Choroid plexus epithelial cell (primary cell): ENCODE results near the gene IL1R2.
A peak's percentile ranks its signal among the peaks of the same experiment; 100 is the strongest.

Source experiments
- DNase-seq: peaks from one replicate; pipeline ENCODE4 v3.0.0-alpha.2; 2010; ENCODE audit warnings: low read depth
- H3K4me3 ChIP-seq: 2 replicates; pipeline ENCODE4 v1.5.1; 2011; ENCODE audit warnings: low read depth, mild to moderate bottlenecking, control low read depth, low read length, moderate library complexity
- TF ChIP-seq, protein P1 (sequence below): conservative IDR thresholded peaks from 2 replicates; pipeline ENCODE4 v1.5.1; 2011; ENCODE audit warnings: low read depth, mild to moderate bottlenecking, control low read depth, inconsistent platforms, low read length, moderate library complexity

Gene IL1R2

DNA sequence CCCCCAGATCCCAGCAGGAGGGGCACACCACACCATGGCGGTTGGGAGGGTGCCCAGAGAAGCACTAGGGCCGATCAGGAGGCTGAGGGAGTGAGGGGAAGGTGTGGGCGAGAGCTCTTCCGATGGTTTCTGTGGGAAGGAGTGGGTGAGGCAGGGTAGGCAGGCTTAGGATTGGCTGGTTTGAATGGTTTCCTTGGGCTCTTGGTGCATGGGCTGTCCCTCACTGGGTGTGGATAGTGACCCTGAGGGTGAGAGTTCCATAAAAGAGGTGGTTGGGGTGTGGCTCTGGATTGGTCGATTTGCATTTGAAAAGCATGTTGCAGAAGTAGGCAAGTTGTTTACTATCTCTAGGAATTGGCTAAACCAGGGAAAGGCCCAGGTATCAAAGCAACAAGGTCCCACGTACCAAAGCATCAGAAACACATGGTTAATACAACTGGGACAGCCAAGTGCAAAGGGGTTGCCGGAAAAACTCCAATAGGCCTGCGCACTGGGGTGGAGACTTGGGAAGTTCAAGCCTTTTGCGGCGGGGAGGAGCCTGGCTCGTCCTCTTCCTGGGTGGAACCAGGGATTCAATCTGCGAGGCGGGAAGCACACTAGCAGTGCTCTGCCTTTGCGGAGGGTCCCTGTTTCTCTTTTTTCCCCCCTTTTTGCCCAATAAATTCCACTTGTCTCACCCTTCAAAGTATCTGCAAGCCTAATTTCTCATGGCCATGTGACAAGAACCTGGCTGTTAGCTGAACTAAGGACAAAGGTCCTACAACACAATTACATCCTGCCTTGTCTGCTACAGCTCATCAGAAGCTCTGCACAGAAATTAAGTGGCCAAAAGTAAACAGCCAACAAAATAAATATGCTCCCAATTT, 43.2 kb downstream of the IL1R2 start:
- no peak overlapping the region for H3K4me3 ChIP-seq
- TF ChIP-seq, protein P1, sequence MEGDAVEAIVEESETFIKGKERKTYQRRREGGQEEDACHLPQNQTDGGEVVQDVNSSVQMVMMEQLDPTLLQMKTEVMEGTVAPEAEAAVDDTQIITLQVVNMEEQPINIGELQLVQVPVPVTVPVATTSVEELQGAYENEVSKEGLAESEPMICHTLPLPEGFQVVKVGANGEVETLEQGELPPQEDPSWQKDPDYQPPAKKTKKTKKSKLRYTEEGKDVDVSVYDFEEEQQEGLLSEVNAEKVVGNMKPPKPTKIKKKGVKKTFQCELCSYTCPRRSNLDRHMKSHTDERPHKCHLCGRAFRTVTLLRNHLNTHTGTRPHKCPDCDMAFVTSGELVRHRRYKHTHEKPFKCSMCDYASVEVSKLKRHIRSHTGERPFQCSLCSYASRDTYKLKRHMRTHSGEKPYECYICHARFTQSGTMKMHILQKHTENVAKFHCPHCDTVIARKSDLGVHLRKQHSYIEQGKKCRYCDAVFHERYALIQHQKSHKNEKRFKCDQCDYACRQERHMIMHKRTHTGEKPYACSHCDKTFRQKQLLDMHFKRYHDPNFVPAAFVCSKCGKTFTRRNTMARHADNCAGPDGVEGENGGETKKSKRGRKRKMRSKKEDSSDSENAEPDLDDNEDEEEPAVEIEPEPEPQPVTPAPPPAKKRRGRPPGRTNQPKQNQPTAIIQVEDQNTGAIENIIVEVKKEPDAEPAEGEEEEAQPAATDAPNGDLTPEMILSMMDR: no peak
- no peak for DNase-seq

DNA sequence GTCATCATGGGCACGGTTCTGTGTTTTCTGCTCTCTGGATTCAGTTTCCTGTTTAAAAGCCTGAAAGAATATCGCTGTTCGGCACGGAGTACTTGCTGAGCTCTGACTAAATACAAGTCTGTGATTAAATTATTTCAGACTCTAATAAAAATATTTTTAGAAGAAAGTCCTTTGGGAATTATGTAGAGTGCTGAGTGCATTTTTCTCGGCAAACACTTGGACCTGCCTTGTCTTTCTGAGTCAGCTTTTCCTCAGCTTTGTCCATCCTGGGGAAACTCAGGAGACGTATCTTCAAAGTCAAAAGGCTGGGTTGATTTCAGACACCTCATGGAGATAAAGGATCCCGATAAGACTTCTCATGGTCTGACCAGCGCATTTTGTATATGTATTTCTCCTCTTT, 45.9 kb downstream of the IL1R2 start:
- TF ChIP-seq, protein P1: no peak
- peak; percentile 68 for DNase-seq
- H3K4me3 ChIP-seq: no peak overlapping the region

DNA sequence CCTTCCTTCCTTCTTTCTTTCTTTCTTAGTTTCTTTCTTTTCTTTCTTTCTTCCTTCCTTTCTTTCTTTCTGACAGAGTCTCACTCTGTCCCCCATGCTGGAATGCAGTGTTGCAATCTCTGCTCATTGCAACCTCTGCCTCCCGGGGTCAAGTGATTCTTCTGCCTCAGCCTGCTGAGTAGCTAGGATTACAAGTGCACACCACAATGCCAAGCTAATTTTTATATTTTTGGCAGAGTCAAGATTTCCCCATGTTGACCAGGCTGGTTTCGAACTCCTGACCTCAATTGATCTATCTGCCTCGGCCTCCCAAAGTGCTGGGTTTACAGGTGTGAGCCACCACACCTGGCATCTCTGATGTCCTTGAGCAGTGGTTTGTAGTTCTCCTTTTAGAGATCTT, 48.5 kb downstream of the IL1R2 start:
- no peak overlapping the region for H3K4me3 ChIP-seq
- TF ChIP-seq, protein P1: no peak
- DNase-seq: peak; percentile 53

DNA sequence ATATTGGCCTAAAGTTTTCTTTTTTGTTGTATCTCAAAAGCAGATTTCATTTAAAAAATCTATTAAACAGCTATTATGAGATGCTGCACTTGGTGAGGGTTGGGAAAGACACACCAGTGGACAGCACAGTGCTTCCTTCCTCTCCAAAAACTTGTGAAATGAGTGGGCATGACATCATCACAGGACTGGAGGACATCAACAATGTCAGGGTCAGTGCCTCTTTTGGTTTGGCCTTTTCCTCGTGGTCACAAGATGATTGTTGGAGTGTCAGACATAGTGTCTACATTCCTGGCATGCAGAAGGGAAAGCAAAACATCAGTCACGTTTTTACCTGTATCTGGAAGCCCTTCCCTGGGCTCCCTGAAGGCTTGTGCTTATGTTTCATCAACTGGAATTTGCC, 49.6 kb downstream of the IL1R2 start:
- DNase-seq: peak; percentile 90
- H3K4me3 ChIP-seq: no peak overlapping the region
- TF ChIP-seq, protein P1: no peak

DNA sequence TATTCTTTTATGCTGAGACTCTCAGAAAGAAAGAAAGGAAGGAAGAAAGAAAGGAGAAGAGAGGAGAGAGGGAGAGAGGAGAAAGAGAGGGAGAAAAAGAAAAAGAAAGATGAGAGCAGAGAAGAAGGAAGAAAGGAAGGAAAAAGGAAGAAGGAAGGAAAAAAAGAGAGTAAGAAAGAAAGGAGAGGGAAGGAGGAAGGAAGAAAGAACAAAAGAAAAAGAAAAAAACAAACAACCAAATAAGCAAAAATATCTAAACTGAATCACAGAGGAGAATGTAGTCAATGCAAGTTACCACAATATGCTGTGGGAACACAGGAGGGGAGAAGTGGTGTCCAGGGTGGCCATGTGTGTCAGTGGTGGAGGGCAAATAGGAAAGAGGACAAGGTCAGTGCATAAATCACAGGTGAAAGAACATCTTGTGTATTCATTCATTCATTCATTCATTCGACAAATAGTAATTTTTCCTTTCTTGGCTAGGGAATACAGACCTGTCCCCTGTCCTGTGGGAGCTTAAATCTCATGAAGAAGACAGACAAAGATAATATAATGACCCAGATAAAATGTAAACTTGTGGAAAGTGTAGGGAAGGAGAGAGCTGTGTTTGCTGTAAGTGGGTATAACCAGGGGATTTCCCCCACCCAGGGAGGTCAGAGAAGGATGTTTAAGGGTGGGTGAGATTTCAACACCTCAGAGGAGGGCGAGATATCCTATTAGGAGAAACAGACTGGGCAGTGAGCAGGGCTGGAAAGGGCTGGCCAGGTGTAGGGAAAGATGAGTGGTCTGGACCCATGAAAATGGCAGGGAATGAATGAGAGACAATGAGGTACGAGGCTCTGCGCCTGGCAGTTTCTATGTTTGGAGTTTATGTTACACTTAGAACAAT, 50.7 kb downstream of the IL1R2 start:
- TF ChIP-seq, protein P1: no peak
- no peak overlapping the region for H3K4me3 ChIP-seq
- no peak for DNase-seq

DNA sequence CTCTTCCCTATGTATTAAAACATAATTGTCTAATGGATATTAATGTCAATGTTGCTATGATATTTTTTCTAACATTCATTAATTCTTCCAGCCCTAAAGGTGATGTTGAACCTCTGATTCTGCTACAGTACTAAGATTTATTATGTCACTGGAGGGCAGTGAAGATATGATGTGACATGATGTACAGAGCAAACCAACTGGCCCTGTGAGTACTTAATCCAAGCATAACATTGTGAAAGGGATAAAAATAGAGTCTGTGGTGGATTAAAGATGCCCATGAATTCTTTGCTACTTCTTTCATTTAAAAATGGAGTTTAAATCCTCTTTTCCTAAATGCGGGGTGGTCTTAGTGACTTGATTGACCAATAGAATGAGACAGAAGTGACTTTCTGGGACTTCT, 51.8 kb downstream of the IL1R2 start:
- no peak for DNase-seq
- TF ChIP-seq, protein P1: no peak
- H3K4me3 ChIP-seq: no peak overlapping the region
